Measurements from ENCODE around the gene FKBP9.
"Not testable (repeated sequence)": the region's sequence is repeated elsewhere in the genome, so short reads cannot be mapped to it uniquely, and the experiment has no call there.

Gene FKBP9

DNA sequence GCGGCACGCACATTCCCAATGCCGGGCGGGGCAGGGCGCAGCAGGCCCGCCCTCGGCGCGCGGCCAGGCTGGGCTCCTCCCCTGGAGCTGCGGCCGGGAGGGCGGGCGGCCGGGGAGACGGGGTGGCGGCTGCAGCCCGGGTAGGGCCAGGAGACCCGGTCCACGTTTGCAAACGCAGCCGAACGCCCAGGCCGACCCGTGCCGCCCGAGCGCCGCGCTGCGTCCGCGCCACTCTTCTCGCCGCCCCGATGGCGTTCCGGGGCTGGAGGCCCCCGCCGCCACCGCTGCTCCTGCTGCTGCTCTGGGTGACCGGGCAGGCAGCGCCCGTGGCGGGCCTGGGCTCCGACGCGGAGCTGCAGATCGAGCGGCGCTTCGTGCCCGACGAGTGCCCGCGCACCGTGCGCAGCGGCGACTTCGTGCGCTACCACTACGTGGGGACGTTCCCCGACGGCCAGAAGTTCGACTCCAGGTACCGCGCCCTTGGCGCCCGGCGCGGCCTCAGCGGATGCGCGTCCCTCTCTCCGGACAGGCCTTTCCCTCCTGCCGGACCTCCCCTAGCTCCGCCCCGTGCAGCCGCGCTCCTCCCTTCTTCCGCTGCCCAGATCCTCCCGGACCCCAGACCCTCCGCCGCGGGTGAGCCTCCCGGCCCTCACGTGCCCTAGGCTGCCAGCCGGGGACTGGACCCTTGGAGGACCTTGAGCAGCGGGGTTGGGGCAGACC is at the start of gene FKBP9:
Gene FKBP9, plus strand, starts transcription at position 115 of the 720 bp plus-strand sequence. Its CDS starts 134 bp downstream, at position 249.
- DNase-seq (ENCODE audit: insufficient read length, low spot score) (peak; percentile 99), FAIRE-seq (no peak)
- peak; percentile 97 for TF ChIP-seq POLR2A (IDR thresholded peaks at IDR 0.05; ENCODE audit: low read depth, low read length)

DNA sequence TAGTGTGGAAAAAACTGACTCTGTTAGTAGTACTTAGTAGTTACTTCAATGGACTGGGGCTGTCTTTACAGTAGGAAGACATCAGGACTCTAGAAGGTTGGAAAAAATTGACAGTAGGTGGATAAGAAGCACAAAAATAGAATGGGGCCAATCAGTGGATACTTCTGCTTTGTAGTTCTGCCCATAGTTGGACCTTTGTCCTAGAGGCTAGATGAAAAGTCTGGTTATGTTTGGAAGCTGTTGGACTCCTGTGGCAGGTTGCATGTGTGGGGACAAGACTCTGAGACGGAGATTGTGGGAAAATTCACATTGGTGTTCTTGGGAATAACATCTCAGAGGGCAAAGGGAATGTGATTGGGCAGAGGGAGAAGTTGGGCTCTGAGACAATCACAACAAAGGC is 47.0 kb upstream of the FKBP9 start:
- no peak for FAIRE-seq
- no peak for DNase-seq (ENCODE audit: insufficient read length, low spot score)
- TF ChIP-seq POLR2A (IDR thresholded peaks at IDR 0.05; ENCODE audit: low read depth, low read length) = no peak

DNA sequence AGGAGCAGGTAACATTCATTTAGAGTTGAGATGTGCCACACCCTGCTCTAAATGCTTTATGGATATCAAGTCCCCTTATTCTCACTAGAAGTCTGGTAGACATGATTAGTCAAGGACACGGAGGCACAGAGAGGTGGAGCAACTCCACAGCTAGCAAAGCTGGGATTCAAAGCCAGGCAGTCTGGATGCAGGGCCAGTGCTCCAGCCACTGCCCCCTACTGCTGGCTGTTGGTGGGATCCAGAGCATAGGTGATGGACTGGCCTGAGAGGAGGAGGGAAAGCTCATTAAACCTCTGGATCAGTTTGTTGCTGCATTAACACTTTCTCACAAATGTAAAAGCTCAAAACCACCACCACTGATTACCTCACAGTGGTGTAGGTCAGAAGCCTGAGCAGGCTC is 43.1 kb upstream of the FKBP9 start:
- TF ChIP-seq POLR2A (IDR thresholded peaks at IDR 0.05; ENCODE audit: low read depth, low read length) = no peak
- DNase-seq (ENCODE audit: insufficient read length, low spot score) = no peak
- no peak for FAIRE-seq

DNA sequence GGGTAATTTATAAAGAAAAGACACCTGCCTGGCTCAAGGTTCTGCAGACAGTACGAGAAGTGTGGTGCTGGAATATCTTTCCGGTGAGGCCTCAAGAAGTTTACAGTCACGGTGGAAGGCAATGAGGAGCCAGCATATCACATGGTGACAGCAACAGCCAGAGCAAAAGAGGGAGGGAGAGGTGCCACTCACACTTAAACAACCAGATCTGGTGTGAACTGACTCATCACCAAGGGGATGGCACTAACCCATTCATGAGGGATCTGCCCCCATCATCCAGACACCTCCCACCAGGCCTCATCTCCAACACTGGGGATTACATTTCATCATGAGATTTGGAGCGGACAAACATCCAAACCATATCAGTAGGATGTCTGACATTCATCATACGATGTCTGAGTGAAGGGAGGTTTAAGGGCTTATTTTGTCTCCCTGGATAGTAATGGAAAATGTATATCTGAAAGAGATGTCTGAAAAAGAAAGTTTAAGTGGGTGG is 42.2 kb upstream of the FKBP9 start:
- no peak for DNase-seq (ENCODE audit: insufficient read length, low spot score)
- no peak for TF ChIP-seq POLR2A (IDR thresholded peaks at IDR 0.05; ENCODE audit: low read depth, low read length)
- FAIRE-seq = no peak

- no peak for FAIRE-seq
- no peak for DNase-seq (ENCODE audit: insufficient read length, low spot score)
- no peak for TF ChIP-seq POLR2A (IDR thresholded peaks at IDR 0.05; ENCODE audit: low read depth, low read length)
Measured at GRCh38 chr7:32916006-32916405, 41.2 kb upstream of the FKBP9 start.

GRCh38 chr7:32916994-32917393 is 40.2 kb upstream of the FKBP9 start:
- not testable (repeated sequence) for FAIRE-seq; DNase-seq (ENCODE audit: insufficient read length, low spot score)

- FAIRE-seq (no peak), DNase-seq (ENCODE audit: insufficient read length, low spot score) (no peak)
- no peak for TF ChIP-seq POLR2A (IDR thresholded peaks at IDR 0.05; ENCODE audit: low read depth, low read length)
Measured at GRCh38 chr7:32921896-32922295, 35.3 kb upstream of the FKBP9 start.

DNA sequence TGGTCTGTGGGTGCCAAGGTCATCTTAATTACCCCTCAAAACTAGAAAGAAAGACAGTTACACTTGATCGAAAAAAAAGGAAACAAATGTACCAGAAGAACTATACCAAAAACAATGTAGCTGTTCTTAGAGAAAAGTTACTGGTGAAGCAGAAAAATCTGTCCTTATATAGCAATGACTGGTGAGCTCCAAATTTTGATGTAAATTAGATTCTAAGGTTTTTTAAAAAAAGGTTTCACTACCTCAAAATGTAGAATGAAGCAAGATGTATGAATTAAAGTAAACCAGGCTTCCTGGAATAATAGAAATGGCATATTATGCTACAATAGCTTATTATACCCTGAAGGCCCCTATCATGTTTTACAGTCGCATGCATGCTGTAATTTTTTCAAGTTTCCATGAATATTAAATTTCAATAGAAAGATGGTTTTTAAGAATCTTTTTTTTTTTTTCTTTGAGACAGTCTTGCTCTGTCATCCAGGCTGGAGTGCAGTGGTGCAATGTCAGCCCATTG is 28.4 kb upstream of the FKBP9 start:
- DNase-seq (ENCODE audit: insufficient read length, low spot score) (no peak), FAIRE-seq (no peak)
- no peak for TF ChIP-seq POLR2A (IDR thresholded peaks at IDR 0.05; ENCODE audit: low read depth, low read length)

DNA sequence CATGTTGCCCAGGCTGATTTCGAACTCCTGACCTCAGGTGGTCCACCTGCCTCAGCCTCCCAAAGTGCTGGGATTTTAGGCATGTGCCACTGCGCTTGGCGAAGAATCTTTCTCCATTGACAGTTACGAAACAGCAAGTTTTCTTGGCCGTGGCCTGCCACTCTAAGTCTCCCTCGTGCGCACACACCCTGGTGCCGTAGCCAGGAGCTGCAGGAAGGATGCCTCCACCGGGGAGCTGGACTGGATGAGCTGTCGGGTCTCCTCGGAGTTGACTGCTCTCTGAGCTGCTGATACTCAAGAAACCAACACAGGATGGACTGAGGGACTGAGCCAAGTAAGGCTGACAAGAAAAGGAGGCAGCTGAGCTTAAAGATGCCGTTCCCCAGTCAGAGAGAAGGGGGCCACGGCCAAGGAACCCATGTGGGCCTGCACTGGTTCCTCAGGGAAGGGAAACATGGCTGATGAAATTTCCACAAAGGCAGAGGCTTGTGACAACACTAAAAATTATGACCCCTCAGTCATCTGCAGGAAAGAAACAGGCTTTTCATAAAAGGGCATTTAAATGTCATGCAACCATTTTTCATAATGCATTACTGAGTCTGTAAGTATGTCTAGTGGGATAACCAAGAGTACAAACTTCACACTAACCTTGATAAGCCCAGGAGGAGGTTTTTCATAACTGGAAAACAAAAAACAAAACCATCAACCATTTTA is 27.7 kb upstream of the FKBP9 start:
- no peak for TF ChIP-seq POLR2A (IDR thresholded peaks at IDR 0.05; ENCODE audit: low read depth, low read length)
- FAIRE-seq (no peak), DNase-seq (ENCODE audit: insufficient read length, low spot score) (no peak)

- no peak for FAIRE-seq
- TF ChIP-seq POLR2A (IDR thresholded peaks at IDR 0.05; ENCODE audit: low read depth, low read length) = no peak
- DNase-seq (ENCODE audit: insufficient read length, low spot score) = no peak
Measured at GRCh38 chr7:32930378-32930777, 26.9 kb upstream of the FKBP9 start.

- no peak for TF ChIP-seq POLR2A (IDR thresholded peaks at IDR 0.05; ENCODE audit: low read depth, low read length)
- FAIRE-seq (no peak), DNase-seq (ENCODE audit: insufficient read length, low spot score) (no peak)
Measured at GRCh38 chr7:32935558-32935957, 21.7 kb upstream of the FKBP9 start.

DNA sequence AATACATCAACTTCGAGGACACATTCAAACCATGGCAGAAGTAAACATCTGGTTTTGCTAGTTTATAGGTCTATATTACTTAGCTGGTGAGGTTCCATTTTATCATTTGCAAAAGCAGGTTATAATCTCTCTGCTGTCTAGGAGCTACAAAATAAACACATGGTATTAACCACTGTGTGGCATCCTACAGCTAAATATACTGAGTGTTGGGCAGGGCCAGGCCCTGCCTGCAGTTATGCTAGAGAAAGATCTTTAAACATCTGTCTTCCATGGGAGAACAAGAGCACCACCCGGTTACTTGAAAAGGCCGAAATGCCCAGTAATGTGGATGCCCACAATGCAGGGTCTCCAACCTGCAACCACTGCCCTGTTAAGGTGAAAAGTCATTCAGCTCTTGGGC is 20.6 kb upstream of the FKBP9 start:
- no peak for DNase-seq (ENCODE audit: insufficient read length, low spot score)
- FAIRE-seq = no peak
- TF ChIP-seq POLR2A (IDR thresholded peaks at IDR 0.05; ENCODE audit: low read depth, low read length) = no peak

GRCh38 chr7:32937344-32938174 is 19.7 kb upstream of the FKBP9 start:
- FAIRE-seq = peak; percentile 27
- no peak for TF ChIP-seq POLR2A (IDR thresholded peaks at IDR 0.05; ENCODE audit: low read depth, low read length)
- peak; percentile 51 for DNase-seq (ENCODE audit: insufficient read length, low spot score)

- TF ChIP-seq POLR2A (IDR thresholded peaks at IDR 0.05; ENCODE audit: low read depth, low read length) = no peak
- no peak for FAIRE-seq
- DNase-seq (ENCODE audit: insufficient read length, low spot score) = no peak
Measured at GRCh38 chr7:32941181-32941580, 16.1 kb upstream of the FKBP9 start.
